Rectal smooth muscle tissue (tissue), 1 donor: ENCODE results near the gene ZNF275.

Experiments used
- H3K27ac ChIP-seq: one replicate; pipeline ENCODE4 v1.7.0; 2013; ENCODE audit warnings: low read depth, low read length, inconsistent platforms
- H3K27me3 ChIP-seq: one replicate; pipeline ENCODE4 v1.7.0; 2013; ENCODE audit warnings: low read length; ENCODE audit not compliant: control insufficient read depth, insufficient read depth
- H3K36me3 ChIP-seq: one replicate; pipeline ENCODE4 v1.7.0; 2013; ENCODE audit warnings: low read length; ENCODE audit not compliant: control insufficient read depth, insufficient read depth
- H3K4me1 ChIP-seq: one replicate; pipeline ENCODE4 v1.7.0; 2013; ENCODE audit warnings: low read length; ENCODE audit not compliant: control insufficient read depth, insufficient read depth
- H3K4me3 ChIP-seq: one replicate; pipeline ENCODE4 v1.7.0; 2013; ENCODE audit warnings: low read length
- H3K9ac ChIP-seq: one replicate; pipeline ENCODE4 v1.7.0; 2013; ENCODE audit warnings: low read length

ZNF275 gene

DNA sequence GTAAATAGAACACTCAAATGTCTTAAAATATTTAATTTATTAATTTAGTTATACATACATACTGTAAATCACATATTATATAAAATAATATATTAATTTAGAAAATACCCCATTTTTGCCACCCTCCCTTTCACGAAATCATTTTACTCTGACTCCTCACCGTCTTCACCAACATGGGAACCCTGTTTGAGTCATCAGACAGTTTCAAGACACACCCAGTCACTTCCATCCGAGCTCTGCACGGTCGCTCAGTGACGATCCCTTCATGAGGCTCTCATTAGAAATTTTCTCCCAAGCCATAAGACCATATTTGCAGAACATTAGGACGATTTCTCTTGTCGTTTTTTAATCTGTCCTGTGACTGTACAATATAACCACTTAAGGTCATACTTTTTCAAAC is 14.5 kb downstream of the ZNF275 start:
- Histone ChIP-seq H3K4me3 (no peak overlapping the region), H3K27me3 (no peaks in the 10 kb centered on the region), H3K36me3 (peaks cover 16% of the 10 kb centered on the region), H3K9ac (no peak overlapping the region), H3K4me1 (no peaks in the 10 kb centered on the region), H3K27ac (no peak overlapping the region)

DNA sequence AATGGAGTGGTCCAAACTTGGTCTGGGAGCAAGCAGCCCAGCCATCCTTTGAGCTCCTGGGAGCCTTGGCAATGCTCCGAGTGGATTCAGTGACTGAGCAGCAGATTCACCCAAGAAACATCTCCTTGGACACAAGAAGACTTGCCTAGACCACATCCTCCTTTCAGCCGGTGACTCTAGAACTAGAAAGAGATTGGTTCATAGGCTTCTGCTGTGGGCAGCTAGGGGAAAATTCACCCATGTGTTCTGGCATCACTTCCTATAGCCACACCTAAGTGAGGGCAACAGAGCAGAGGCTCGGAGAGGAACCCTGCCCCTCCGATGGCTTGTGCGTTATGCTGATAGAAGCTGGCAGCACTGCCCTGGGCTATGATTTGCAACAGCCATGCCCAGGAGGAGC is 16.0 kb downstream of the ZNF275 start:
- Histone ChIP-seq H3K4me1 (no peaks in the 10 kb centered on the region), H3K4me3 (no peak overlapping the region), H3K36me3 (peaks cover 12% of the 10 kb centered on the region), H3K27ac (no peak overlapping the region), H3K9ac (no peak overlapping the region), H3K27me3 (no peaks in the 10 kb centered on the region)

DNA sequence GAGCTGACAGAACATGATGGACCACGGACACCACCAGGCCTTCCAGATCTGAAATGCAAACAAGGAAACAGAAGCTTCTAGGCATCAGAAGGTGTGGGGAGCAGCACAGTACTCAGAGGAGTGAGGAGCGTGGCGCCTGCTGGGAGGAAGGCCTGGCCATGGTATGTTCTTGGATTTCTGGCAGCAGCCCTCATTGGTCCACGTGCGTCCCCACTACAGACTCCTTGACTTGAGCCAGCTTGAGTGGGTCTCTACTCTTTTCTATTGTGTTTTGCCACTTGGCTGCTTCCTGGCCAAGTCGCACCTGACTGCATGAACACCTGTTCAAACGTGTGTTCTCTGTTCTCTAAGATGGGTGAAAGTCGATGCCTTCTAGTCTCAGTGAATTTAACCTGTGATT is 18.0 kb downstream of the ZNF275 start:
- Histone ChIP-seq H3K27ac (no peak overlapping the region), H3K4me1 (no peaks in the 10 kb centered on the region), H3K36me3 (peaks cover 6% of the 10 kb centered on the region), H3K9ac (no peak overlapping the region), H3K27me3 (no peaks in the 10 kb centered on the region), H3K4me3 (no peak overlapping the region)

DNA sequence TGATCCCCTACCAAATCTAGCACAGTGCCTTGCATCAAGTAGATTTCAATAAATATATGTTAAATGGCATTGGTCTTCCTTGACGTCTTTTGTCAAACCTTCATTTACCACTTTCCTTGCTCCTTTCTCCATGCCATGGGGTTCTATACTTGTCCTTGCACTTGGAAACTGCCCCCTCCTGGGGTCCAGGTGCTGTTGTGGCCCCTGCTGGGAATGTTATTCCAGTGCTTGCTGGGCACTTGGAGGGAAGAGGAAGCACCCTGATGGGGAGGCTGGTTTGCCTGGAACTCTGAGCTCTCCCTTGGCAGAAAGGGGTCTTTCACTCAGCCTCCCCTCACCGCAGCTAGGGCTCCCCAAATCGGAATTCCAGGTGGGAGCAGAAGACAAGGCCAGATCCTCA is 18.9 kb downstream of the ZNF275 start:
- Histone ChIP-seq H3K9ac (no peak overlapping the region), H3K27ac (no peak overlapping the region), H3K4me1 (no peaks in the 10 kb centered on the region), H3K36me3 (no peaks in the 10 kb centered on the region), H3K27me3 (no peaks in the 10 kb centered on the region), H3K4me3 (no peak overlapping the region)

DNA sequence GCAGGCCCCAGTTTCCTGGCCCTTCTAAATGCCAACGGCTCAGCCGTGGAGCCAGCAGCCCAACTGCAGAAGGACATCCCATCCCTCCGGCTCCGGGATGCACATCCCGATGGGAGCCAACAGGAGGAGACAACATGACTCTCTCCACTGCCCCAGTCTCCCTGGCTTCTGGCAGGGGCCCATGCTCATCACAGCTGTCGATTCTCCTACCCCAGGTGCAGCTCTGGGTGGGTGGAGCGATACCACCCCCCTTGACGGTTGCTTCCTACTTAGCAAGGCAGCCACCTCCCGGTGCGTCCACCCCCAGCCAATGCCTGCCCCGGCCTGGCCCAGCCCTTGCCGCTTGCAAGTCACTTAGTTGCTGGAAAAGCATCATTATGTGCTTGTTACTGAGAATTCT is 19.5 kb downstream of the ZNF275 start:
- Histone ChIP-seq H3K4me1 (no peaks in the 10 kb centered on the region), H3K36me3 (no peaks in the 10 kb centered on the region), H3K9ac (no peak overlapping the region), H3K27me3 (no peaks in the 10 kb centered on the region), H3K27ac (no peak overlapping the region), H3K4me3 (no peak overlapping the region)

DNA sequence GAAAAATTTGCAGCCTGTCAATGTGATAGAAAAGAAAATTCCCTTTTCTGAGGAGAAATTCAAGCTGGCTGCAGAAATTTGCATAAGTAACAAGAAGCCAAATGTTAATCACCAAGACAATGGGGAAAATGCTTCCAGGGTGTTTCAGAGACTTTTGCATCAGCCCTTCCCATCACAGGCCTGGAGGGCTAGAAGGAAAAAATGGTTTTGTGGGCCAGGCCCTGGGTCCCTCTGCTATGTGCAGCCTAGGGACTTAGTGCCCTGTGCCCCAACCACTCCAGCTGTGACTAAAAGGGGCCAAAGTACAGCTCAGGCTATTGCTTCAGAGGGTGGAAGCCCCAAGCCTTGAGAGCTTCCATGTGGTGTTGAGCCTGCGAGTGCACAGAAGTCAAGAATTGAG is 23.9 kb downstream of the ZNF275 start:
- Histone ChIP-seq H3K9ac (no peak overlapping the region), H3K4me3 (no peak overlapping the region), H3K27me3 (no peaks in the 10 kb centered on the region), H3K4me1 (no peaks in the 10 kb centered on the region), H3K27ac (no peak overlapping the region), H3K36me3 (no peaks in the 10 kb centered on the region)

DNA sequence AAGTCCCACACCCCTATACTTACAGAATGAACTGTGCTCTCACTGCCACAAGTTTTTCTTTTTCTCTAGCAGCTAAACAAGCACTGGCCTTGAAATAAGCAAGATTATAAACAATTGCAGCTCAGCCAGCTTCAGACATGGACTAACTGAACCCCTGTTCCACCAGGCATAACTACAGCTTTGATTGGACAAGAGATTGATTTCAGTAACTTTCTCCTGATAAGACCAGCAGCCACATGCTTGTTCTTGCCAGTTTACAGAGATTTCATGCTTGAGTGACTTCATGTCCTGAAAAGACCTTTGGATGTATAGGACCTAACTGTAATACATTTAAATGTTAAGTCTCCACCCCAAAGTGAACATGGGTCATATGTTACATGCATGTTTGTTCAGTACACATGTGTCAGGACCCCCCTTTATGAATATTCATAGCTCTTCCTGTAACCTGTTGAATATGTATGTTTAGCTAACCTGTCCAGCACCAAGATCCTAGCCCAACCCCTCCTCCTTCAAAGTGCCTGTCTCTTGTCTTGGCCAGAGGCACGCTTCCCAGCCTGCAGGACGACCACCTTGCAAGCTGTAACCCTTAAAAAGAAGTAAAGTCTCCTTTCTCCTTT is 27.9 kb downstream of the ZNF275 start:
- no peaks in the 10 kb centered on the region for H3K4me1 ChIP-seq
- H3K27me3 ChIP-seq = no peaks in the 10 kb centered on the region
- no peak overlapping the region for H3K9ac ChIP-seq
- no peaks in the 10 kb centered on the region for H3K36me3 ChIP-seq
- no peak overlapping the region for H3K27ac ChIP-seq
- H3K4me3 ChIP-seq = no peak overlapping the region

DNA sequence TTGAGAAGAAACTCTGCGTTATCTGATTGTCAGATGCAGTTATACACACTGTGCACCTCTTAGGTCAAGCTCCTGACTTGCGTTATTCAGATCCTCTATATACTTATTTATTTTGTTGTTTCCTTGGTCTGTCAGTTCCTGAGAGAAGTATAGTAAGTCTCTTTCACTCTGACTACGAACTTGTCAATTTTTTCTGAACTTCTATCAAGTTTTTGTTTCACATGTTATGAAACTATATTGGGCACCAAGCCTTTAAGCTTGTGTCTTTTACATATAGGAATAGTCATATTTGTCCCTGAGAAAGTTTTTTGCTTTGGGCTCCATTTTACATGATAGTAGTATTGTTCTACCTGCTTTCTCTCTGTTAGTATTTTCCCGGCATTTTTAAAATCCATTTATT is 31.7 kb downstream of the ZNF275 start:
- Histone ChIP-seq H3K4me3 (no peak overlapping the region), H3K9ac (no peak overlapping the region), H3K36me3 (no peaks in the 10 kb centered on the region), H3K27ac (no peak overlapping the region), H3K27me3 (no peaks in the 10 kb centered on the region), H3K4me1 (no peaks in the 10 kb centered on the region)

DNA sequence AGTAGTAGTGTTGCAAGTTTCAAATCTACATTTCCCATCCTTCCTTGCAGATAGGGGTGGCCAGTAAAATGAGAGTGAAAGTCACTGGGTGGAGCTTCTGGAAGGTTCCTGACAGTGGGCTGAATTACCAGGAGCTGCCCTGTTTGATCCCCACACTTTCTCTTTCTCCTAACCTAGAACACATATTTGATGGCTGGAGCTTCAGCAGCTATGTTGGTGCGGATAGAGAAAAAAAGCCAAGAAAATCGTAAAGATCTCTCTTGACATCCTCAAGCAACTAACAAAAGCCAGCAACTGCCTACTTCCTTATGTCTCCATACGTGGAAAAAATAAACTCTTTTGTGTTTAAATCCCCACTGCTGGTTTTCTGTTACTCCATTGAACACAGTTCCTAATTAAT is 32.2 kb downstream of the ZNF275 start:
- no peak overlapping the region for H3K27ac ChIP-seq
- no peak overlapping the region for H3K9ac ChIP-seq
- no peaks in the 10 kb centered on the region for H3K4me1 ChIP-seq
- no peaks in the 10 kb centered on the region for H3K36me3 ChIP-seq
- H3K4me3 ChIP-seq = no peak overlapping the region
- H3K27me3 ChIP-seq = no peaks in the 10 kb centered on the region

DNA sequence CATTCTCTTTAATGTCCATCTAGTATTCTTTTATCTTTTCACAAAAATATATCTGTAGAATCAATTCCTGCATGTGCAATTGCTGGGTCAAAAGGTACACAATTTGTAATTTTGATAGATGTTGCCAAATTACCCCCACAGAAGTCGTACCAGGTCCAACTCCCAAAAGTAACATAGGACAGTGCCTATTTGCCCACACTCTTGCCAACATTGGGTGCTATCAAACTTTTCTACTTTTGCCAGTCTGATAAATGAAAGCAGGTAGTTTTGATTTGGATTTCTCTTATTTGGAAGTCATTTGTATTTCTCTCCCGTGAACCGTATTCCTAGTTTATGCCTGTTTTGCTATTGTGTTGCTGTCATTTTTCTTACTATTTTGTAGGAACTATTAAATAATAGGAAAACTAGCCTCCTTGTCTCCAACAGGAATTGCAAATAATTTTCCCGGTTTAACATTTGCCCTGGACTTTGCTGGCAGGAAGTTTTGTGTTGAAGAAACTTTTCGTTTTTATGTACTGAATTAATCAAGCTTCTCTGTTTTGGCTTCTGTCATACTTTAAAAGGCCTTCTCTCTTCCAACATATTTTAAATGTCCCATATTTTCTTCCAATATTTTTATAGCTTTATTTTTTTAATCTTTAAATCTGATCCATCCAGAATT is 33.1 kb downstream of the ZNF275 start:
- no peak overlapping the region for H3K27ac ChIP-seq
- H3K4me1 ChIP-seq = no peaks in the 10 kb centered on the region
- H3K9ac ChIP-seq = no peak overlapping the region
- H3K36me3 ChIP-seq = no peaks in the 10 kb centered on the region
- no peaks in the 10 kb centered on the region for H3K27me3 ChIP-seq
- H3K4me3 ChIP-seq = no peak overlapping the region

DNA sequence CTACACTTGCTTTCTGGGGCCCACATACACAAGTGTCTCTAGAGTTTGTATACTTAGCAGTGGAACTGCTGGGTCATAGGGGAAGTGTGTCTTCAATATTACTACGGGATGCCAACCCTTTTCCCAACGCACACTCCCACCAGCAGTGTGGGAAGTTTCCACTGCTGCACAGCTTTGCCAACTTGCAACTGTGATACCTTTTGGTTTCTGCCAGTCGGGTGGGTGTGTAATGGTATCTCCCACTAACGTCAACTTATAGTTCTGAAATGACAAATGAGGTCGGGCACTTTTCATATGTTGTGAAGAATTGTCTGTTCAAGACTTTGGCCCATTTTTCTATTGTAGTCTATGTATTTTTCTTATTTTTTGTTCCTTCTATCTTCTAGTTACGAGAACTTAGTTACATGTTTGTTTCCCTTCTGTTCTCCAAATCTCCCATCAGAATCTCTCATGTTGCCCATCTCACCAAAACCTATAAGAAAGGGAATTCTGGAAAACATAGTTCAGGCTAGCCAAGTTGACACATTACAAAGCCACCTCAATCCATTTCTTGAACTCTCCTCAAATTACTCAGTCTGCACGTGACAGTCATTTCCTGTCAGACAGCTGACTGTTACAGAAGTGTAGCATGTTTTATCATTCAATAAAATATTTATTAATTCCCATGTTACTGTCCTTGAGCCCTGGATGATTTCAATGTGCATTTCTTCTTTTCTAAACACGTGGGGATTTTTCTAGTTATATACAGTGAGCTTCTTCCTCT is 36.5 kb downstream of the ZNF275 start:
- Histone ChIP-seq H3K27ac (no peak overlapping the region), H3K27me3 (no peaks in the 10 kb centered on the region), H3K36me3 (no peaks in the 10 kb centered on the region), H3K4me1 (no peaks in the 10 kb centered on the region), H3K9ac (no peak overlapping the region), H3K4me3 (no peak overlapping the region)

DNA sequence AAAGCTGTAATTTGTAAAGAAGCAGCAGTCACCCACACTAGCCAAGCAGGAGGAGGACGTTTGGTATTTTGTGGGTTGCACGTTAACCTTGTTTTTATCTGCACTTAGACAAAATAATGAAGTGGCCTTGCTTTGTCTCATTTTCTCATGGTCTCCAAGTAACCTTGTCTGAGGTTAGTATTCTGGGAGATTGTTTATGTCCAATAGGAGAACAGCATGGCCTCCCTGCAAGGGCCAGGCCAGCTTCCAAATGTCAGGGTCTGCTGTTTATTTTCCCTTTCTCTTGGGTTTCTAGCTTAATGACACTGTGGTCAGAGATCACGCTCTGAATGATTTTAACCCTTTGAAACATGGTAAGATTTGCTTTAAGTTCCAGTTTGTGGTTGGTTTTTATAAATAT is 37.3 kb downstream of the ZNF275 start:
- no peak overlapping the region for H3K4me3 ChIP-seq
- H3K36me3 ChIP-seq = no peaks in the 10 kb centered on the region
- no peak overlapping the region for H3K27ac ChIP-seq
- H3K4me1 ChIP-seq = no peaks in the 10 kb centered on the region
- no peaks in the 10 kb centered on the region for H3K27me3 ChIP-seq
- H3K9ac ChIP-seq = no peak overlapping the region

DNA sequence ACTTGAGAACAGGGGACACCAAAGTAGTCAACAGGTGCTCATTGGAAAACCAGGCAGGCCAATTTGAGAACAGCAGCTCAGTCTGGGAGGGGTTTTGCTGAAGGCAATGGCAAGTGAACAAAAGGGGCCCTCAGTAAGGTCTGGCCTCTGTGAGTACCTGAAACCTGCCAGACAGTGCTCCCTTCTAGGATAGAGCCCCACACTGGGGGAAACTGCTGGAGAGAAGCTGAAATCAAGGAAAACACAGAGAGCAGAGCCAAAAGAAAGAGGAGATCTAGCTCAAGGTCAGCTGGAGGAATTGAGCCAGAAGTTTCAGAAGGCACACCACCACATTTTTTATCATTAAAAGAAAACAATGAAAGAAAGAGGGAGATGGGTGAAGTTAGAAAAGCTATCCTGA is 39.0 kb downstream of the ZNF275 start:
- no peak overlapping the region for H3K27ac ChIP-seq
- H3K4me3 ChIP-seq = no peak overlapping the region
- H3K27me3 ChIP-seq = no peaks in the 10 kb centered on the region
- H3K9ac ChIP-seq = no peak overlapping the region
- no peaks in the 10 kb centered on the region for H3K4me1 ChIP-seq
- H3K36me3 ChIP-seq = no peaks in the 10 kb centered on the region
